ENCODE data around the gene RAD51B. TPM values are rescaled to one million over a fixed set of nuclear protein-coding genes. Genes with fewer than 3 reads are reported as not detected.

Gene RAD51B
- total and polyA plus RNA-seq, 7 donors = 2.4 to 24.4 (median 7.1) TPM

DNA sequence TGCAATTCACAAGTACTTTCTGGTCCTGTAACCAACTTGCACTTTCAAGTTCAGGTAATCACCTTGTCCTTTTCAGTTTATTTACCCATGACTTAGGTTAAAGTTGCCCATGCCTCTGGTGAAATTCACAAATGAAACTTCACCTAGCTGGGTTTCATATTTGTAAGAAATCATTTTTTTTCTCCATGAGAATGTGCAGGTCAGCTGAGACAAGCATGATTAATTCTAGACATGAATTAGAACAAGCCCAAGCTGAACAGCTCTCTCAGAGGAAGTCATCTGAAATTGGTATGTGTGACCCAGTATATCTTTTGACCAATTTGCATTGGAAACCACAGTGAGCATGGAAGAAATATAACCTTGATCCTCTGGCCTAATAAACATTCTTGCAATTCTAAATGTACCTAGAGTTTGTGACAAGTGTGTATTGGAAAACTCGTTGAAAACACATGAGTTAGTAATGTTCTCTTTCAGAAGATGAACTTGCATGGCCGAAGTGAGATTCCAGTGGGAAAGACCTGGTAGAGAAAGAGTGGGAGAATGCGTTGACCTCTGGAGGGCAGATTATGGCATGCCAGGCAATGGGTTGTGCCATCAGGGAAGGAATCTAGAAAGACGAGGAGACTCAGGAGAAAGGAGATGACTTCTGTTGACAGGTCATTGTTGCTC is 486.8 kb downstream of the RAD51B start:
- Histone ChIP-seq H3K9me3 (no peaks in the 10 kb centered on the region), H3K4me3 (no peak overlapping the region), H3K27ac (peak overlapping the region in 3 of 4 donors; percentile 72 to 82 (median 78)), H3K36me3 (no peaks in the 10 kb centered on the region), H3K4me1 (peaks cover 0 to 49% (median 42%) of the 10 kb centered on the region in 4 donors), H3K27me3 (no peaks in the 10 kb centered on the region)
- intact Hi-C loops (cut with DNase I) = no loop called here
- no peak for DNase-seq
- no peak for TF ChIP-seq EP300 (IDR thresholded peaks at IDR 0.05)
- TF ChIP-seq, protein P1, sequence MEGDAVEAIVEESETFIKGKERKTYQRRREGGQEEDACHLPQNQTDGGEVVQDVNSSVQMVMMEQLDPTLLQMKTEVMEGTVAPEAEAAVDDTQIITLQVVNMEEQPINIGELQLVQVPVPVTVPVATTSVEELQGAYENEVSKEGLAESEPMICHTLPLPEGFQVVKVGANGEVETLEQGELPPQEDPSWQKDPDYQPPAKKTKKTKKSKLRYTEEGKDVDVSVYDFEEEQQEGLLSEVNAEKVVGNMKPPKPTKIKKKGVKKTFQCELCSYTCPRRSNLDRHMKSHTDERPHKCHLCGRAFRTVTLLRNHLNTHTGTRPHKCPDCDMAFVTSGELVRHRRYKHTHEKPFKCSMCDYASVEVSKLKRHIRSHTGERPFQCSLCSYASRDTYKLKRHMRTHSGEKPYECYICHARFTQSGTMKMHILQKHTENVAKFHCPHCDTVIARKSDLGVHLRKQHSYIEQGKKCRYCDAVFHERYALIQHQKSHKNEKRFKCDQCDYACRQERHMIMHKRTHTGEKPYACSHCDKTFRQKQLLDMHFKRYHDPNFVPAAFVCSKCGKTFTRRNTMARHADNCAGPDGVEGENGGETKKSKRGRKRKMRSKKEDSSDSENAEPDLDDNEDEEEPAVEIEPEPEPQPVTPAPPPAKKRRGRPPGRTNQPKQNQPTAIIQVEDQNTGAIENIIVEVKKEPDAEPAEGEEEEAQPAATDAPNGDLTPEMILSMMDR (IDR thresholded peaks at IDR 0.05) = no peak
- TF ChIP-seq POLR2AphosphoS5 (IDR thresholded peaks at IDR 0.05) = no peak
- no peak for TF ChIP-seq POLR2A (IDR thresholded peaks at IDR 0.05)
- WGBS, 2 donors = 23 to 68% methylated on average over 4 of the region's 4 CpGs

DNA sequence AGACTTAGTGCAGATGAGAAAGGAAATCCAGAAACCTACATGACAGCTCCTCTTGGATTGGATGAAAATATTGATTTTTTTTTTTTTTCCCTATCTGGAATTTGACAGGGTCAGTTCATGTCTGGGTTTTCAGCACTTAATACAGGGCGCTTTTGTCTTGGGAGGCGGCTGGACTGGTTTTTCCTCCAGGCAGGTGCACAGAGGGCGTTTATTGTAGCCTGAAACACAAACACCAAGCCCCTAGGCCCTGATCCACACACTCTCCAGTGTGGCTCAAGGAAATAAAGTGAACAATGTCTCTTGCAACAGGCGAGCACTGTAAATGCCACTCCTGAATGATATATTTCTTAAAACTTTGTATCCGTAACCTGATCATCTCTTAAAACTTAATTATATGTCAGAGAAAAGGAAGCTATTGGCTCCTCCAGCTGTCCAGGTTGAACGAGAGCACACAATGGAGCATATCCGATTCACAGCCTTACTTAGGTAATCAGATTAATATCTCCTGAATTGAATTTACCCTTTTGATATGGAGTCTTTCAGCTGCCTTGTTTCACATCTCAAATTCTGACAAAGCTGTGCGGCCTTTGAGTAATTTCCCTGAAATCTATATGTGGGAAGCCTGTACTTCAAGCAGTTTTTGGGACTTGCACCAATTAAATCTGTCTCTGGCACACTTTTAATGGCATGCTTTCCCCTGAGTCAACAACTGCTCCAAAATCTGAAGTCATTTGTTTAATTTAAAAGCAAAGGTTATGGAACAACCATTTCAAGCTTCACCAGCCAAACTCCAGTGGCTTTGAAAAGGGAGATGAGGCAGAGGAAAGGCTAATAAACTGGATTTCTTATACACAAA is 487.6 kb downstream of the RAD51B start:
- DNase-seq = no peak
- 24 to 63% methylated on average over 8 of the region's 8 CpGs for WGBS, 2 donors
- H3K27ac ChIP-seq = peak overlapping the region; percentile 67 to 82 (median 75)
- H3K27me3 ChIP-seq = no peaks in the 10 kb centered on the region
- TF ChIP-seq, protein P1 (IDR thresholded peaks at IDR 0.05) = no peak
- peak in 1 of 4 donors; percentile 3 for TF ChIP-seq EP300 (IDR thresholded peaks at IDR 0.05)
- peaks cover 0 to 49% (median 42%) of the 10 kb centered on the region in 4 donors for H3K4me1 ChIP-seq
- intact Hi-C loops (cut with DNase I) = no loop called here
- H3K9me3 ChIP-seq = no peaks in the 10 kb centered on the region
- H3K36me3 ChIP-seq = no peaks in the 10 kb centered on the region
- H3K4me3 ChIP-seq = no peak overlapping the region

DNA sequence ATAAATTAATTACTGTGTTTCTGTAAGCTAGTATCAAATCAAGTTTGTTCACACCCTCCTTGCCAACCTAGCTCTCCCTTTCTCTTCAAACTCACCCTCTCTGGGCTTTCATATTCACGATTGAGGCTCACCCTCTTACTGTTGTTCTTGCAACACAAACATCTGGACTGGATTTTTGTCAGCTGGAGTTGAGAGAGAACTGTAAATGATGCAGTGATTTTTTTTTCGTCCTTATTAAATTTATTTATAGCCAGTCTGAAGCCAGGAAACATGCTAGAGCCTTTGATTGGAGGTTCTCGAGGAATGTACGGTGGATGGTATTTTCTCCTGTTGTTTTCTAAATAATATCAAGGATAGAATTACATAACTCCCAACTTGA is 488.2 kb downstream of the RAD51B start:
- intact Hi-C loops (cut with DNase I) = no loop called here
- WGBS, 2 donors = 42 to 65% methylated on average over 4 of the region's 4 CpGs
- H3K36me3 ChIP-seq = no peaks in the 10 kb centered on the region
- H3K27me3 ChIP-seq = no peaks in the 10 kb centered on the region
- peak overlapping the region; percentile 67 to 82 (median 75) for H3K27ac ChIP-seq
- H3K4me3 ChIP-seq = no peak overlapping the region
- no peak for DNase-seq
- no peaks in the 10 kb centered on the region for H3K9me3 ChIP-seq
- TF ChIP-seq EP300 (IDR thresholded peaks at IDR 0.05) (peak in 1 of 4 donors; percentile 55), POLR2AphosphoS5 (IDR thresholded peaks at IDR 0.05) (peak in 3 of 4 donors; percentile 61 to 64 (median 62)), POLR2A (IDR thresholded peaks at IDR 0.05) (no peak)
- TF ChIP-seq, protein P1 (IDR thresholded peaks at IDR 0.05) = no peak
- H3K4me1 ChIP-seq = peaks cover 0 to 49% (median 42%) of the 10 kb centered on the region in 4 donors

DNA sequence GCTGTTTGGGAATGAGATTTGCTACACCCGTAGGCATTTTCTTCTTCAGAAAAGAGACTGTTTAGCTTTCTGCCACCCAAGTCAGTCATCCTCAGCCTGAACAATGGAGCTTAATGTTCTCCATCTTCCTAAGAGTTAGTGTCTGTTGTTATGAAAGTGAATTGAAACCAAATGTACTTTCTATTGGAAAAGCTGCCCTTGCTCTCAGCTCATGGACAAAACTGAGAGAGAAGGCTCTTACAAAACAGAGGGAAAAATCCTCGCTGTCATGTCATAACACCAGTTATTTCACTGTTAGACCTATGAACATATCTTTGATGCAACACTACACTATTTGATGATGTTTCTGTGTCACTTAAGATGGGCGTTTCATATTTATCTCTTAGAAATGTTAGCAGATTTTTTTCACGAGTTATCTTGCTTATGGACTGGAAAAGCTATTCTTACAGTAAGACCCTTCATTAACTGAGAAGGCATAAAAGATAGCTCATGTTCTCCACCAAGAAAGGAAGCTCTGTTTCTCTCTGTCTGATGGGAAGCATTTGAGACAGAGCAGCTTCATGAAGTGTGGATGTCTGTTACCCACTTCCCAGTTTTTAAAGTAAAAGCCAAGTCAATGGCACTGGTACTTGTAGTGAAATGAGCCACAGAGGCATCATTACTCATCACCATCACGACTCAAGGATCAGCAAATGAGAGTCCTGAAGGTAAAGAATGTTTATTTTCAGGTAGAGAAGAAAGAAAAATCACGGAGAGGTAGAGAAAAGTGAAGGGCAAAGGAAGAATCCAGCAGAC is 489.3 kb downstream of the RAD51B start:
- no peak overlapping the region for H3K4me3 ChIP-seq
- H3K9me3 ChIP-seq = no peaks in the 10 kb centered on the region
- DNase-seq = no peak
- no peaks in the 10 kb centered on the region for H3K27me3 ChIP-seq
- intact Hi-C loops (cut with DNase I) = no loop called here
- 70 to 78% methylated on average over 6 of the region's 6 CpGs for WGBS, 2 donors
- H3K36me3 ChIP-seq = no peaks in the 10 kb centered on the region
- peak overlapping the region; percentile 67 to 82 (median 75) for H3K27ac ChIP-seq
- H3K4me1 ChIP-seq = peaks cover 0 to 48% (median 42%) of the 10 kb centered on the region in 4 donors
- no peak for TF ChIP-seq POLR2AphosphoS5 (IDR thresholded peaks at IDR 0.05)
- no peak for TF ChIP-seq EP300 (IDR thresholded peaks at IDR 0.05)
- TF ChIP-seq, protein P1 (IDR thresholded peaks at IDR 0.05) = no peak
- no peak for TF ChIP-seq POLR2A (IDR thresholded peaks at IDR 0.05)
